Heart right ventricle (tissue), 16 donors: Measurements from ENCODE around the gene RFC1. TPM values are rescaled to one million over a fixed set of nuclear protein-coding genes. Genes with fewer than 3 reads are reported as not detected.

ENCODE experiments used
- ATAC-seq, 8 donors: fragments of 200-7000 bp; cut with Tn5 transposase; one replicate each; pipeline ENCODE4 v1.9.1; 2020; ENCODE audit warnings: mild to moderate bottlenecking in 8 of 8, moderate library complexity in 8 of 8, moderate number of reproducible peaks in 1 of 8
- DNase-seq, 2 donors: peaks; one replicate each; pipeline ENCODE4 v3.0.0-alpha.2; 2020
- H3K27ac ChIP-seq, 10 donors: fragments of 200-600 bp; sonication (generic) in 2 of 10; one replicate each; pipeline versions ENCODE4 v1.5.0 to v1.8.0; 2020 to 2022; ENCODE audit warnings: mild to moderate bottlenecking in 3 of 10
- H3K27me3 ChIP-seq, 7 donors: fragments of 200-600 bp; one replicate each; pipeline ENCODE4 v1.8.0; 2021 to 2022; ENCODE audit warnings: mild to moderate bottlenecking in 2 of 7
- H3K36me3 ChIP-seq, 9 donors: fragments of 200-600 bp; sonication (generic) in 1 of 9; one replicate each; pipeline versions ENCODE4 v1.5.0 to v1.8.0; 2020 to 2022; ENCODE audit warnings: mild to moderate bottlenecking in 2 of 9
- H3K4me1 ChIP-seq, 9 donors: fragments of 200-600 bp; sonication (generic) in 1 of 9; one replicate each; pipeline versions ENCODE4 v1.5.0 to v1.8.0; 2020 to 2022; ENCODE audit warnings: mild to moderate bottlenecking in 4 of 9
- H3K4me3 ChIP-seq, 10 donors: fragments of 200-600 bp; sonication (generic) in 2 of 10; one replicate each; pipeline versions ENCODE4 v1.5.0 to v1.8.0; 2020 to 2022; ENCODE audit warnings: mild to moderate bottlenecking in 7 of 10, moderate library complexity in 2 of 10
- H3K9me3 ChIP-seq, 11 donors: fragments of 200-600 bp in 10 of 11; sonication (generic) in 2 of 11; one replicate each; pipeline versions ENCODE4 v1.5.0 to v1.8.0; 2013 to 2022; ENCODE audit warnings: mild to moderate bottlenecking in 2 of 11, control low read depth in 1 of 11, moderate library complexity in 1 of 11
- WGBS, 2 donors: extraction: QIAGEN DNeasy Blood & Tissue Kit; methylation state at CpG; one replicate each; pipeline ENCODE4 v1.1.7; 2013; ENCODE audit warnings: inconsistent platforms in 1 of 2; 5-methylcytosine and 5-hydroxymethylcytosine counted together
- intact Hi-C, 10 donors: fragments of 100-400 bp; cut with DNase I; formaldehyde crosslinking; loops; one replicate each; pipeline versions ENCODE4 v1.11.1 to v1.14.2; 2022
- polyA plus RNA-seq, 2 donors: library from polyadenylated mRNA; stranded (reverse); fragments of 200-250 nt; gene quantifications; one replicate each; pipeline ENCODE4 v1.2.3, GENCODE V29; 2013
- total RNA-seq, 10 donors: library from RNA; stranded (reverse); fragmentation: NEBNext Ultra II Directional in 3 of 10; extraction: Animal tissue kit (Norgen Biotek cat#: 25700) in 3 of 10; gene quantifications; one replicate each; pipeline versions ENCODE4 v1.2.1 to v1.2.4, GENCODE V29; 2021 to 2023
- TF ChIP-seq, protein P1 (sequence below), 9 donors: fragments of 200-600 bp; sonication (generic) in 2 of 9; IDR thresholded peaks; one replicate each; pipeline versions ENCODE4 v1.5.0 to v1.8.0; 2021 to 2022; ENCODE audit warnings: antibody characterized with exemption in 9 of 9, mild to moderate bottlenecking in 5 of 9, moderate library complexity in 1 of 9
- donor health status: Arrhythmogenic right ventricular cardiomyopathy.
- donor health status: ischemic (EF 13 %, LVEDD 7.1; RV severe dilation, severe dysfunction).
- donor health status: healthy with polysubstance abuse.
- donor health status: DM: no; HTN: yes; CAD: no.
- donor health status: DM: no; HTN: no; CAD: no.
- donor health status: ischemic (EF 25% LVEDD 6.9; RV normal size, moderate dysfunction).
- donor health status: ischemic (EF 25% LVEDD 5.7; RV mildly dilated, moderate dysfunction).
- donor health status: healthy.
- donor health status: DM: yes; HTN: yes; CAD: no.
- donor health status: Ischemic cardiomyopathy.
- donor health status: ischemic (EF 35%, LVEDD 5.7; RV mildly dilated, moderate dysfunction).
- donor health status: nonischemic (EF 11% LVEDD 7.7; RV severe dilation, severe dysfunction).
- donor health status: DM: yes; HTN: yes; CAD: no.
- donor health status: PGD.
- donor health status: ischemic (EF 29% LVEDD 5.4; RV normal size, mild dysfunction).
- donor health status: nonischemic (EF 23%, LVEDD 6.1; RV moderate dilation, normal function).

The RFC1 gene
- total and polyA plus RNA-seq, 12 donors, result 5.7 to 31.0 (median 23.3) TPM

DNA sequence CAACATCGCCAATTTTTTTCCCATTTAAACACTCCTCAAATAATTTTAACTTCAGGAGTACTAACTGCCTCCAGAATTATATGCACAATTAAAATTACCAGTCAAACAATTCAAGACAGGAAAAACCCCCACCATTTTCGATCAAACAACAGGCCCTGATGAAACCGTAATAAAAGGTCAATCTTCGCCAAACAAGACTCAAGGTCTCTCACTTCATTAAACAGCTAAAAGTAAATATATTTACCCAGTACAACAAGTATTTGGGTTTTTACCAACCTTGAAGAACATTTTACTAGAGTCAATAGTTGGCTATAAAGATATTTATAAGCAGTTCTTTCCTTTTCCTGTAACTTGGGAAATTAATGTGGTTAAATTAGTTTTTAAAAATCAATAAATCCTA is 28.3 kb downstream of the RFC1 start:
- Histone ChIP-seq H3K4me3 (no peak overlapping the region), H3K4me1 (peaks cover 0 to 9% (median 0%) of the 10 kb centered on the region in 9 donors), H3K27me3 (no peaks in the 10 kb centered on the region), H3K9me3 (no peaks in the 10 kb centered on the region), H3K36me3 (peaks cover 0 to 30% (median 0%) of the 10 kb centered on the region in 9 donors), H3K27ac (no peak overlapping the region)
- intact Hi-C loops, result no loop called here
- ATAC-seq (no peak), DNase-seq (no peak)
- 96 to 99% methylated on average over 4 of the region's 4 CpGs for WGBS, 2 donors
- TF ChIP-seq, protein P1, sequence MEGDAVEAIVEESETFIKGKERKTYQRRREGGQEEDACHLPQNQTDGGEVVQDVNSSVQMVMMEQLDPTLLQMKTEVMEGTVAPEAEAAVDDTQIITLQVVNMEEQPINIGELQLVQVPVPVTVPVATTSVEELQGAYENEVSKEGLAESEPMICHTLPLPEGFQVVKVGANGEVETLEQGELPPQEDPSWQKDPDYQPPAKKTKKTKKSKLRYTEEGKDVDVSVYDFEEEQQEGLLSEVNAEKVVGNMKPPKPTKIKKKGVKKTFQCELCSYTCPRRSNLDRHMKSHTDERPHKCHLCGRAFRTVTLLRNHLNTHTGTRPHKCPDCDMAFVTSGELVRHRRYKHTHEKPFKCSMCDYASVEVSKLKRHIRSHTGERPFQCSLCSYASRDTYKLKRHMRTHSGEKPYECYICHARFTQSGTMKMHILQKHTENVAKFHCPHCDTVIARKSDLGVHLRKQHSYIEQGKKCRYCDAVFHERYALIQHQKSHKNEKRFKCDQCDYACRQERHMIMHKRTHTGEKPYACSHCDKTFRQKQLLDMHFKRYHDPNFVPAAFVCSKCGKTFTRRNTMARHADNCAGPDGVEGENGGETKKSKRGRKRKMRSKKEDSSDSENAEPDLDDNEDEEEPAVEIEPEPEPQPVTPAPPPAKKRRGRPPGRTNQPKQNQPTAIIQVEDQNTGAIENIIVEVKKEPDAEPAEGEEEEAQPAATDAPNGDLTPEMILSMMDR (IDR thresholded peaks at IDR 0.05), result no peak

DNA sequence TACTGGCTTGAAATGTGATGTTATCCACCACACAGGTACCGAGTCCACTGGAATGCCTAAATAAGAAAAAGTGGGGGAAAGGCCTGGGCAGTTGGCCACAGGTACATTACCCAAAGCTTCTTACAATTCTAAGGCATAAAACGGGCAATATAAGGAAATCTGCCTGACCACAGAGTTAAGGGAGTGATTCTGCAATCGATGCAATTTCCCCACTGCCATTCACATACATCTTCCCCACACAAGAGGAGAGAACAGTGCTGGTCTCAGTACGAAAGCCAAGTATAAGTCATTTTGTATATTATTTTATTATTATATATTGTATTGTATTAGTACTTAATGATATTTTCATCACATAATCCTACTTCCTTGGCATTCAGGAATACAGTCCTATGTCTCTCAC is 30.6 kb downstream of the RFC1 start:
- DNase-seq (no peak), ATAC-seq (no peak)
- WGBS, 2 donors, result 90 to 92% methylated on average over 4 of the region's 4 CpGs
- intact Hi-C loops, result no loop called here
- Histone ChIP-seq H3K27me3 (no peaks in the 10 kb centered on the region), H3K4me1 (peaks cover 0 to 9% (median 0%) of the 10 kb centered on the region in 9 donors), H3K27ac (no peak overlapping the region), H3K36me3 (peaks cover 0 to 7% (median 0%) of the 10 kb centered on the region in 9 donors), H3K9me3 (no peaks in the 10 kb centered on the region), H3K4me3 (no peak overlapping the region)
- TF ChIP-seq, protein P1 (IDR thresholded peaks at IDR 0.05), result no peak

DNA sequence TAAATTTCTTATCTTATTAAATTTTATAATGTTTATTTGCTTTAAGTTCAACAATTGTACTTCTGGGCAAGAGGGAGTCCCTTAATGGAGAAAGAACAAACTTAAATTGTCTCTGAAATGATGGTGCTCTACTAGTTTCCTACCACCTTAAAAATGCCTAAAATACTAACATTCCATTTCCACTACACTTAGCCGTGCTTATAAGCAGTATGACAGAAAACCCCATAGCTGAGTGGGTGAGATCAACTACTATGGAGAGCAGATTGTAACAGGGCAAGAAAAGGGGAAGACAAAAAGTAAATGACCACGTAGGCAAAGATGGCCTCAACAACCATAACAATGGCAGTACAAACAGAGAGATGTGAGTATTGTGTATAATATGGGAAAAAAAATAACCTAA is 35.0 kb downstream of the RFC1 start:
- TF ChIP-seq, protein P1 (IDR thresholded peaks at IDR 0.05), result no peak
- H3K27me3 ChIP-seq, result no peaks in the 10 kb centered on the region
- H3K4me1 ChIP-seq, result peaks cover 0 to 7% (median 0%) of the 10 kb centered on the region in 9 donors
- ATAC-seq (no peak), DNase-seq (no peak)
- no peaks in the 10 kb centered on the region for H3K9me3 ChIP-seq
- WGBS, 2 donors, result 87 to 90% methylated on average over 2 of the region's 2 CpGs
- H3K27ac ChIP-seq, result no peak overlapping the region
- no peak overlapping the region for H3K4me3 ChIP-seq
- intact Hi-C loops, result no loop called here
- H3K36me3 ChIP-seq, result peaks cover 0 to 17% (median 0%) of the 10 kb centered on the region in 9 donors

DNA sequence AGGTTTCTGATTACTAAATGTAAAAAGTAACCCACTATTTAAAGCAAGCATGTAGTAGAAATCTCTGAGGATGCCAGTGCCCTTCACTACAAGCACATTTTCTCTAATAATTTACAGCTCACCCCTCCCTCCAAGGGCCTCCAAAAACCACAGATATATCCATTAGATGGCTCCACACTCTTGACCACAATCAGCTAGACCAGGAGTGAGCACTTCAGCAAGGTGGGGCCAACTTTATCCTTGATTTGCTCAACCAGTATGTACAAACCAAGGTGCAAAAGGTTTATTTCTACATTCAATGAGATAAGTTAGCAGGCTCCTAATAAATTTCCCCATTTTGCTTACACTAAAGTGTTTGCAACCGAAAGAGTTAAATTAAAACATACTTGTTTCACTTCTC is 35.8 kb downstream of the RFC1 start:
- Histone ChIP-seq H3K27me3 (no peaks in the 10 kb centered on the region), H3K4me3 (no peak overlapping the region), H3K4me1 (no peaks in the 10 kb centered on the region), H3K27ac (no peak overlapping the region), H3K9me3 (no peaks in the 10 kb centered on the region), H3K36me3 (peaks cover 0 to 25% (median 0%) of the 10 kb centered on the region in 9 donors)
- TF ChIP-seq, protein P1 (IDR thresholded peaks at IDR 0.05), result no peak
- ATAC-seq, result no peak
- WGBS, 2 donors, result 95 to 98% methylated on average over 1 of the region's 1 CpG
- no peak for DNase-seq
- intact Hi-C loops, result no loop called here
